GM12878 (cell line): ENCODE measurements around the gene ENGASE. TPM values are rescaled to one million over a fixed set of nuclear protein-coding genes. Genes with fewer than 3 reads are reported as not detected.

Source experiments
- ATAC-seq: fragments of 200-7000 bp; cut with Tn5 transposase; 3 replicates; pipeline ENCODE4 v1.9.1; 2020; ENCODE audit warnings: mild to moderate bottlenecking, moderate library complexity
- BruUV-seq: library from RNA; stranded (reverse); fragments of 400-500 nt; replicated peaks from 2 replicates; lab custom pipeline; 2021; lab: Mats Ljungman, UMichigan
- CTCF ChIA-PET: fragments of 300-600 bp; sonication (Branson Sonifier 250); formaldehyde crosslinking; extraction: SDS; loops from one replicate; lab custom pipeline; 2021; ENCODE audit warnings: inconsistent platforms; lab: Yijun Ruan, JAX
- POLR2A ChIA-PET: fragments of 350-600 bp; formaldehyde crosslinking; extraction: SDS; loops from one replicate; lab custom pipeline; 2021; ENCODE audit warnings: inconsistent platforms; lab: Charles Lee
- RAD21 ChIA-PET: fragments of 300-600 bp; sonication (Branson Sonifier 250); formaldehyde crosslinking; loops from one replicate; lab custom pipeline; 2023; ENCODE audit warnings: antibody characterized with exemption; ENCODE audit not compliant: unreplicated experiment; lab: Charles Lee
- SMC1A ChIA-PET: fragments of 300-600 bp; sonication (Branson Sonifier 250); formaldehyde crosslinking; loops from one replicate; lab custom pipeline; 2023; ENCODE audit not compliant: unreplicated experiment, uncharacterized antibody; lab: Charles Lee
- DNase-seq: peaks from one replicate; pipeline ENCODE4 v3.0.0-alpha.2; 2011; ENCODE audit warnings: low read depth, low spot score
- FAIRE-seq: peaks from 3 replicates; lab custom pipeline; 2011; peaks lifted over from hg19 to GRCh38; lab: Jason Lieb, UNC
- H2AFZ ChIP-seq: 2 replicates; pipeline ENCODE4 v1.6.0; 2011; ENCODE audit warnings: low read depth, low read length, control low read depth; ENCODE audit not compliant: control insufficient read depth
- H3K27ac ChIP-seq: 2 replicates; pipeline ENCODE4 v1.5.1; 2011; ENCODE audit warnings: control low read depth; ENCODE audit not compliant: control insufficient read depth, insufficient read depth
- H3K27me3 ChIP-seq, 2 experiments: replicated peaks in 1 of 2; 2 replicates each; pipeline versions ENCODE4 v1.6.0 to v1.6.1; 2011; ENCODE audit warnings: low read length in 1 of 2; ENCODE audit not compliant: control insufficient read depth in 2 of 2, insufficient read depth in 2 of 2
- H3K36me3 ChIP-seq, 2 experiments: 2 replicates each; pipeline ENCODE4 v1.5.1; 2011; ENCODE audit warnings: low read length in 1 of 2; ENCODE audit not compliant: control insufficient read depth in 2 of 2, insufficient read depth in 2 of 2
- H3K4me1 ChIP-seq: 2 replicates; pipeline ENCODE4 v1.6.1; 2011; ENCODE audit warnings: mild to moderate bottlenecking, low read length, moderate library complexity, mixed read lengths; ENCODE audit not compliant: control insufficient read depth, insufficient read depth
- H3K4me2 ChIP-seq: 2 replicates; pipeline ENCODE4 v1.6.0; 2011; ENCODE audit warnings: control low read depth; ENCODE audit not compliant: control insufficient read depth, insufficient read depth
- H3K4me3 ChIP-seq: fragments of 200-600 bp; sonication (generic); 2 replicates; pipeline ENCODE4 v1.5.1; 2016
- H3K79me2 ChIP-seq: 2 replicates; pipeline ENCODE4 v1.6.0; 2011; ENCODE audit warnings: low read length; ENCODE audit not compliant: control insufficient read depth, insufficient read depth
- H3K9ac ChIP-seq: 2 replicates; pipeline ENCODE4 v1.8.0; 2011; ENCODE audit warnings: low read length, control low read depth, mixed read lengths; ENCODE audit not compliant: control insufficient read depth, insufficient read depth
- H3K9me3 ChIP-seq: replicated peaks from 3 replicates; pipeline ENCODE4 v1.5.1; 2011; ENCODE audit warnings: mild to moderate bottlenecking, low read length; ENCODE audit not compliant: control insufficient read depth, insufficient read depth
- H4K20me1 ChIP-seq: 2 replicates; pipeline ENCODE4 v1.6.0; 2011; ENCODE audit not compliant: control insufficient read depth, insufficient read depth
- JUNB ChIP-seq: IDR thresholded peaks from 2 replicates; pipeline ENCODE4 v1.6.1; 2016; ENCODE audit warnings: antibody characterized with exemption, mild to moderate bottlenecking
- MYC ChIP-seq: IDR thresholded peaks from 2 replicates; pipeline ENCODE4 v1.6.1; 2011; ENCODE audit warnings: mild to moderate bottlenecking, low read length, moderate library complexity, inconsistent platforms; ENCODE audit not compliant: insufficient read depth, insufficient replicate concordance, insufficient read length, severe bottlenecking
- SMAD5 ChIP-seq: IDR thresholded peaks from 2 replicates; pipeline ENCODE4 v1.6.1; 2016; ENCODE audit warnings: antibody characterized with exemption, low read depth
- SRF ChIP-seq, 2 experiments: IDR thresholded peaks; 2 replicates each; pipeline ENCODE4 v1.6.1; 2011; ENCODE audit warnings: low read depth in 2 of 2, low read length in 2 of 2, mild to moderate bottlenecking in 1 of 2, moderate library complexity in 1 of 2
- WGBS: methylation state at CpG from one replicate; pipeline ENCODE4 v1.1.6; 2016; ENCODE audit warnings: low lambda C conversion rate; ENCODE audit not compliant: insufficient replicate concordance, insufficient coverage; ENCODE audit errors: missing lambda C conversion rate; 5-methylcytosine and 5-hydroxymethylcytosine counted together
- in situ Hi-C: fragments of 300-500 bp; cut with MboI; formaldehyde crosslinking; loops from 9 replicates; pipeline ENCODE4 v1.14.3; 2018; ENCODE audit warnings: mixed read lengths
- intact Hi-C: fragments of 100-400 bp; cut with micrococcal nuclease; formaldehyde crosslinking; loops from one replicate; pipeline ENCODE4 v1.14.2; 2022; ENCODE audit not compliant: unreplicated experiment
- polyA plus RNA-seq, 11 experiments: library from polyadenylated mRNA; depleted of rRNA in 4 of 11; unstranded in 6 of 11; stranded (reverse) in 5 of 11; fragments of >200 nt; fragmentation: Nextera tagmentation in 4 of 11; fragmentation: Illumina TruSeq in 1 of 11; extraction: Ambion mirVana in 4 of 11; extraction: Trizol in 1 of 11; gene quantifications; 1 replicate in 1 of 11; 2 replicates in 10 of 11; pipeline versions ENCODE4 v1.2.1 to v1.2.3, GENCODE V29; 2011 to 2016; ENCODE audit warnings: inconsistent platforms in 2 of 11, missing spikeins in 2 of 11, low read depth in 1 of 11
- total RNA-seq, 4 experiments: library from RNA; depleted of rRNA in 3 of 4; stranded (reverse); fragments of >200 nt in 3 of 4; fragmentation: Illumina TruSeq in 1 of 4; extraction: Trizol in 1 of 4; gene quantifications; 2 replicates each; pipeline versions ENCODE4 v1.2.1 to v1.2.3, GENCODE V29; 2013 to 2021
- TF ChIP-seq, protein P1 (sequence below): IDR thresholded peaks from 2 replicates; pipeline ENCODE4 v1.6.1; 2011; ENCODE audit warnings: mild to moderate bottlenecking, low read depth, low read length, moderate library complexity; ENCODE audit not compliant: insufficient replicate concordance
- TF ChIP-seq, protein P2 (sequence below): IDR thresholded peaks from 2 replicates; pipeline ENCODE4 v1.6.1; 2012; ENCODE audit warnings: improper control_type of control experiment, low read depth, low read length; ENCODE audit not compliant: insufficient replicate concordance

The ENGASE gene
- total and polyA plus RNA-seq, 10 of the 15 experiments (the other 5 are each of a cell fraction or from before 2014, with no cell fraction given): 0.18 to 28.9 (median 10.5) TPM

DNA sequence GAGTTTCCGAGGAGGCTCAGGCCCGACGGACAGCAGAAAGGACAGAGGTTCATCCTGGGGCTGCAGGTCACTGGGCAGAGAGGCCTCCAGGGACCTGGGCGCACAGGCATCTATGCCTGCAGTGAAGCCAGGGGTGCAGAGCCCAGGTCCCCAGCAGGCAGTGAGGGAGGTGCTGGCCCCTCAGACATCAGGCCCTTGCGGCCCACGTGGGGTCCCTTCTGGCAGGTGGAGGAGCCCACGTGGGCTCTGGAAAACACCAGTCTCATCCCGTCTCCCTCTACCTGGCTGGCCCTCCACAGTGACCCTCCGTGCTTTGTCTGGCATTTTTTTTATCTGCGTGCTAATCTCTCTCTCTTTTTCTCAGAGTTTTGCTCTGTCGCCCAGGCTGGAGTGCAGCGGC is 36.5 kb downstream of the ENGASE start:
- RAD21 ChIA-PET: no interaction called here
- Histone ChIP-seq H3K4me3 (no peak overlapping the region), H3K36me3 (no peaks in the 10 kb centered on the region)
- TF ChIP-seq SMAD5: no peak
- no peak for TF ChIP-seq MYC
- TF ChIP-seq, protein P1, sequence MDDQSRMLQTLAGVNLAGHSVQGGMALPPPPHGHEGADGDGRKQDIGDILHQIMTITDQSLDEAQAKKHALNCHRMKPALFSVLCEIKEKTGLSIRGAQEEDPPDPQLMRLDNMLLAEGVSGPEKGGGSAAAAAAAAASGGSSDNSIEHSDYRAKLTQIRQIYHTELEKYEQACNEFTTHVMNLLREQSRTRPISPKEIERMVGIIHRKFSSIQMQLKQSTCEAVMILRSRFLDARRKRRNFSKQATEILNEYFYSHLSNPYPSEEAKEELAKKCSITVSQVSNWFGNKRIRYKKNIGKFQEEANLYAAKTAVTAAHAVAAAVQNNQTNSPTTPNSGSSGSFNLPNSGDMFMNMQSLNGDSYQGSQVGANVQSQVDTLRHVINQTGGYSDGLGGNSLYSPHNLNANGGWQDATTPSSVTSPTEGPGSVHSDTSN: no peak
- TF ChIP-seq, protein P2, sequence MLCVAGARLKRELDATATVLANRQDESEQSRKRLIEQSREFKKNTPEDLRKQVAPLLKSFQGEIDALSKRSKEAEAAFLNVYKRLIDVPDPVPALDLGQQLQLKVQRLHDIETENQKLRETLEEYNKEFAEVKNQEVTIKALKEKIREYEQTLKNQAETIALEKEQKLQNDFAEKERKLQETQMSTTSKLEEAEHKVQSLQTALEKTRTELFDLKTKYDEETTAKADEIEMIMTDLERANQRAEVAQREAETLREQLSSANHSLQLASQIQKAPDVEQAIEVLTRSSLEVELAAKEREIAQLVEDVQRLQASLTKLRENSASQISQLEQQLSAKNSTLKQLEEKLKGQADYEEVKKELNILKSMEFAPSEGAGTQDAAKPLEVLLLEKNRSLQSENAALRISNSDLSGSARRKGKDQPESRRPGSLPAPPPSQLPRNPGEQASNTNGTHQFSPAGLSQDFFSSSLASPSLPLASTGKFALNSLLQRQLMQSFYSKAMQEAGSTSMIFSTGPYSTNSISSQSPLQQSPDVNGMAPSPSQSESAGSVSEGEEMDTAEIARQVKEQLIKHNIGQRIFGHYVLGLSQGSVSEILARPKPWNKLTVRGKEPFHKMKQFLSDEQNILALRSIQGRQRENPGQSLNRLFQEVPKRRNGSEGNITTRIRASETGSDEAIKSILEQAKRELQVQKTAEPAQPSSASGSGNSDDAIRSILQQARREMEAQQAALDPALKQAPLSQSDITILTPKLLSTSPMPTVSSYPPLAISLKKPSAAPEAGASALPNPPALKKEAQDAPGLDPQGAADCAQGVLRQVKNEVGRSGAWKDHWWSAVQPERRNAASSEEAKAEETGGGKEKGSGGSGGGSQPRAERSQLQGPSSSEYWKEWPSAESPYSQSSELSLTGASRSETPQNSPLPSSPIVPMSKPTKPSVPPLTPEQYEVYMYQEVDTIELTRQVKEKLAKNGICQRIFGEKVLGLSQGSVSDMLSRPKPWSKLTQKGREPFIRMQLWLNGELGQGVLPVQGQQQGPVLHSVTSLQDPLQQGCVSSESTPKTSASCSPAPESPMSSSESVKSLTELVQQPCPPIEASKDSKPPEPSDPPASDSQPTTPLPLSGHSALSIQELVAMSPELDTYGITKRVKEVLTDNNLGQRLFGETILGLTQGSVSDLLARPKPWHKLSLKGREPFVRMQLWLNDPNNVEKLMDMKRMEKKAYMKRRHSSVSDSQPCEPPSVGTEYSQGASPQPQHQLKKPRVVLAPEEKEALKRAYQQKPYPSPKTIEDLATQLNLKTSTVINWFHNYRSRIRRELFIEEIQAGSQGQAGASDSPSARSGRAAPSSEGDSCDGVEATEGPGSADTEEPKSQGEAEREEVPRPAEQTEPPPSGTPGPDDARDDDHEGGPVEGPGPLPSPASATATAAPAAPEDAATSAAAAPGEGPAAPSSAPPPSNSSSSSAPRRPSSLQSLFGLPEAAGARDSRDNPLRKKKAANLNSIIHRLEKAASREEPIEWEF: no peak
- no peak for TF ChIP-seq SRF (IDR thresholded peaks at IDR 0.05; ENCODE audit: low read depth in 2 of 2, low read length in 2 of 2)
- no peak for TF ChIP-seq JUNB
- TF ChIP-seq, all 136 proteins: peak for 0
- CTCF ChIA-PET: no interaction called here
- intact Hi-C loops (no loop called here), in situ Hi-C loops (no loop called here)
- Histone ChIP-seq H3K9me3 (no peaks in the 10 kb centered on the region), H3K4me1 (no peaks in the 10 kb centered on the region), H3K27ac (no peak overlapping the region), H3K79me2 (no peaks in the 10 kb centered on the region), H3K4me2 (no peak overlapping the region), H3K27me3 (peaks cover 0 to 3% of the 10 kb centered on the region in 2 experiments; a peak in 2 of 4 replicates), H4K20me1 (no peaks in the 10 kb centered on the region), H2AFZ (no peak overlapping the region), H3K9ac (no peak overlapping the region)
- ATAC-seq (no peak), DNase-seq (no peak), FAIRE-seq (no peak)
- BruUV-seq: no TSS peak
- SMC1A ChIA-PET: no interaction called here
- POLR2A ChIA-PET: no interaction called here
- 40% methylated on average over 12 of the region's 12 CpGs for WGBS
